Measurements from ENCODE around the gene MRPL3. TPM values are rescaled to one million over a fixed set of nuclear protein-coding genes. Genes with fewer than 3 reads are reported as not detected.

MRPL3 gene
- total and polyA plus RNA-seq, 2 donors (not counting 3 experiments of a cell fraction or from before 2014, with no cell fraction given) = 49.6 to 68.2 TPM

DNA sequence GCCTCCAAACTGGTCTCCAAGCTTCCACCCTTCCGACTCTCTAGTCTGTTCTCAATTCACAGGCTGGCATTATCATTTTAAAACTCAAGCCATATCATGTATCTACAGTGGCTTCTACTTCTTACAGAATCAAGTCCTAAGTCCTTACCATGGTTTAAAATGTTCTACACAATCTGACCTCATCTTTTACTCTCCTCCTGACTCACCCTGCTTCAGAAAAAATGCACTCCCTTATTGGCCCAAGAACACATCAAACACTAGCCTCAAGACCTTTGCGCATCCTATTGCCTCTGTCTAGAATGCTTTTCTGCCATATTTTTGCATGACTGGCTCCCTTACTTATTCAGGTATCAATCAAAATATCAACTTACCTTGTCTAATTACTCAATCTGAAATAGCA is 11.0 kb downstream of the MRPL3 start:
- Histone ChIP-seq H3K79me2 (ENCODE audit: control insufficient read depth, insufficient read depth, low read length) (peaks cover 4% of the 10 kb centered on the region), H3K4me1 (ENCODE audit: control insufficient read depth, extremely low read depth, insufficient read depth, low read length) (no peaks in the 10 kb centered on the region), H4K20me1 (replicated peaks; ENCODE audit: control insufficient read depth, extremely low read depth, insufficient read depth, low read length) (no peaks in the 10 kb centered on the region), H3K4me2 (ENCODE audit: insufficient read depth, low read length) (no peak overlapping the region), H3K9ac (replicated peaks; ENCODE audit: extremely low read depth, insufficient read depth, low read length) (no peak overlapping the region), H3K27me3 (ENCODE audit: control insufficient read depth in 2 of 2, insufficient read depth in 2 of 2, low read length in 2 of 2) (no peaks in the 10 kb centered on the region), H3K36me3 (ENCODE audit: control insufficient read depth in 2 of 2, extremely low read depth in 1 of 2, insufficient read depth in 2 of 2, low read length in 2 of 2) (peaks cover under 1 to 14% of the 10 kb centered on the region in 2 experiments), H3K27ac (ENCODE audit: insufficient read depth, low read depth, low read length) (no peak overlapping the region), H3K4me3 (replicated peaks in 1 of 3; ENCODE audit: insufficient read depth in 1 of 3, low read depth in 1 of 3, low read length in 3 of 3) (no peak overlapping the region), H2AFZ (ENCODE audit: low read depth, low read length) (no peak overlapping the region), H3K9me3 (replicated peaks; ENCODE audit: control insufficient read depth, insufficient read depth, low read length) (no peaks in the 10 kb centered on the region), H3K9me1 (replicated peaks; ENCODE audit: control insufficient read depth, extremely low read depth, insufficient read depth, low read length) (no peaks in the 10 kb centered on the region)
- no TSS peak for BruUV-seq (replicated peaks)
- no peak for FAIRE-seq
- intact Hi-C loops (cut with micrococcal nuclease) = no loop called here
- dilution Hi-C loops (cut with MboI; ENCODE audit: extremely low pct_ligation_motif_present, low sequenced_read_pairs) = no loop called here
- CTCF ChIA-PET = no interaction called here
- TF ChIP-seq POLR2AphosphoS5 (IDR thresholded peaks at IDR 0.05; ENCODE audit: insufficient read depth, low read depth, low read length) (no peak), JUN (IDR thresholded peaks at IDR 0.05; ENCODE audit: borderline replicate concordance, insufficient read depth, insufficient read length, low read depth) (no peak), MYC (IDR thresholded peaks at IDR 0.05; ENCODE audit: low read depth, low read length) (no peak), EZH2 (IDR thresholded peaks at IDR 0.05; ENCODE audit: borderline replicate concordance, low read depth, low read length, severe bottlenecking) (no peak), POLR2A (IDR thresholded peaks at IDR 0.05; ENCODE audit: low read depth, low read length) (no peak), GATA2 (IDR thresholded peaks at IDR 0.05; ENCODE audit: insufficient read depth, insufficient read length, low read depth, low read length) (no peak), MAX (IDR thresholded peaks at IDR 0.05; ENCODE audit: insufficient read depth, insufficient read length) (no peak), FOS (IDR thresholded peaks at IDR 0.05; ENCODE audit: borderline replicate concordance, insufficient read depth, low read length) (no peak), CTCF (IDR thresholded peaks at IDR 0.05; ENCODE audit: extremely low read depth in 1 of 2, insufficient read depth in 1 of 2, low read depth in 1 of 2, low read length in 2 of 2) (no peak)
- DNase-seq (ENCODE audit: low read depth, low spot score) = no peak
- POLR2A ChIA-PET = no interaction called here
